Parathyroid adenoma (tissue), 2 donors: ENCODE results near the gene THEMIS2.
"Not testable (repeated sequence)": the region's sequence is repeated elsewhere in the genome, so short reads cannot be mapped to it uniquely, and the experiment has no call there.

ENCODE experiments used
- H2AFZ ChIP-seq: fragments of 300-600 bp; sonication (generic); one replicate; pipeline ENCODE4 v1.7.0; 2017; ENCODE audit warnings: antibody characterized with exemption, mild to moderate bottlenecking
- H3K27ac ChIP-seq: fragments of 300-600 bp; sonication (generic); one replicate; pipeline ENCODE4 v1.7.0; 2017
- H3K27me3 ChIP-seq: fragments of 300-600 bp; sonication (generic); one replicate; pipeline ENCODE4 v1.7.0; 2017; ENCODE audit warnings: low read length; ENCODE audit not compliant: control insufficient read depth, insufficient read depth
- H3K36me3 ChIP-seq: fragments of 300-600 bp; sonication (generic); one replicate; pipeline ENCODE4 v1.7.0; 2017; ENCODE audit warnings: low read length; ENCODE audit not compliant: control insufficient read depth, insufficient read depth
- H3K4me1 ChIP-seq: fragments of 300-600 bp; sonication (generic); one replicate; pipeline ENCODE4 v1.7.0; 2017; ENCODE audit warnings: control low read depth
- H3K4me2 ChIP-seq: fragments of 300-600 bp; sonication (generic); one replicate; pipeline ENCODE4 v1.7.0; 2017; ENCODE audit warnings: low read length
- H3K4me3 ChIP-seq: fragments of 300-600 bp; sonication (generic); one replicate; pipeline ENCODE4 v1.7.0; 2017; ENCODE audit warnings: low read depth, low read length
- H3K79me2 ChIP-seq: fragments of 300-600 bp; sonication (generic); one replicate; pipeline ENCODE4 v1.7.0; 2017; ENCODE audit warnings: control low read depth
- H3K9ac ChIP-seq: fragments of 300-600 bp; sonication (generic); one replicate; pipeline ENCODE4 v1.7.0; 2017; ENCODE audit warnings: mild to moderate bottlenecking
- H3K9me3 ChIP-seq: fragments of 300-600 bp; sonication (generic); one replicate; pipeline ENCODE4 v1.7.0; 2017; ENCODE audit warnings: low read length; ENCODE audit not compliant: control insufficient read depth
- CTCF ChIP-seq: fragments of 300-600 bp; sonication (generic); IDR thresholded peaks from one replicate; pipeline ENCODE4 v1.7.0; 2017; ENCODE audit warnings: antibody characterized with exemption, mild to moderate bottlenecking
- donor health status: primary hyperparathyroidism.

THEMIS2 gene

GRCh38 chr1:27872059-27872801, at the start of gene THEMIS2:
TSS of gene THEMIS2 (plus strand) at chr1:27872544. CDS start at chr1:27872572, 28 bp downstream.
- no peaks in the 10 kb centered on the region for H3K4me1 ChIP-seq
- no peaks in the 10 kb centered on the region for H3K79me2 ChIP-seq
- H3K4me3 ChIP-seq: peak within 1 kb of the TSS; percentile 54
- H2AFZ ChIP-seq: peak within 1 kb of the TSS; percentile 82
- no peaks in the 10 kb centered on the region for H3K36me3 ChIP-seq
- H3K27me3 ChIP-seq: no peaks in the 10 kb centered on the region
- H3K27ac ChIP-seq: peak within 1 kb of the TSS; percentile 57
- no peaks in the 10 kb centered on the region for H3K9me3 ChIP-seq
- H3K9ac ChIP-seq: no peak within 1 kb of the TSS
- no peak for TF ChIP-seq CTCF
- peak within 1 kb of the TSS; percentile 62 for H3K4me2 ChIP-seq

- Histone ChIP-seq H3K4me1 (no peaks in the 10 kb centered on the region), H3K27me3 (no peaks in the 10 kb centered on the region), H3K9me3 (no peaks in the 10 kb centered on the region), H3K4me2 (no peak overlapping the region), H3K79me2 (no peaks in the 10 kb centered on the region), H2AFZ (no peak overlapping the region), H3K4me3 (no peak overlapping the region), H3K36me3 (no peaks in the 10 kb centered on the region), H3K9ac (no peak overlapping the region), H3K27ac (no peak overlapping the region)
- TF ChIP-seq CTCF: no peak
These were observed 48.6 kb upstream of the THEMIS2 start for GRCh38 chr1:27823784-27824183.

GRCh38 chr1:27824411-27824810, 47.9 kb upstream of the THEMIS2 start:
- Histone ChIP-seq H3K79me2 (no peaks in the 10 kb centered on the region), H3K36me3 (no peaks in the 10 kb centered on the region), H3K4me2 (no peak overlapping the region), H3K27me3 (no peaks in the 10 kb centered on the region), H3K9me3 (no peaks in the 10 kb centered on the region), H3K27ac (no peak overlapping the region), H3K4me3 (no peak overlapping the region), H3K9ac (no peak overlapping the region), H2AFZ (no peak overlapping the region), H3K4me1 (no peaks in the 10 kb centered on the region)
- TF ChIP-seq CTCF: no peak

GRCh38 chr1:27829339-27829960, 42.9 kb upstream of the THEMIS2 start:
- not testable (repeated sequence) for H3K4me3 ChIP-seq, H3K4me1 ChIP-seq, H3K4me2 ChIP-seq, H3K27ac ChIP-seq, H3K9ac ChIP-seq, H3K27me3 ChIP-seq, H3K9me3 ChIP-seq, H3K36me3 ChIP-seq, H2AFZ ChIP-seq
- peaks cover 15% of the 10 kb centered on the region for H3K79me2 ChIP-seq

- H3K4me1 ChIP-seq: no peaks in the 10 kb centered on the region
- TF ChIP-seq CTCF: no peak
- H3K79me2 ChIP-seq: peaks cover 18% of the 10 kb centered on the region
These were observed 41.5 kb upstream of the THEMIS2 start, which contains the start of gene PPP1R8 for GRCh38 chr1:27830621-27831440. TSS of gene PPP1R8 (plus strand) at chr1:27830782. CDS start at chr1:27830836, 54 bp downstream.

More at GRCh38 chr1:27830621-27831440, 41.5 kb upstream of the THEMIS2 start, which contains the start of gene PPP1R8:
- no peaks in the 10 kb centered on the region for H3K9me3 ChIP-seq
- no peaks in the 10 kb centered on the region for H3K27me3 ChIP-seq
- peak within 1 kb of the TSS; percentile 37 for H3K9ac ChIP-seq
- peak within 1 kb of the TSS; percentile 97 for H3K4me3 ChIP-seq
- peak within 1 kb of the TSS; percentile 91 for H2AFZ ChIP-seq
- H3K36me3 ChIP-seq: no peaks in the 10 kb centered on the region
- H3K4me2 ChIP-seq: peak within 1 kb of the TSS; percentile 93
- H3K27ac ChIP-seq: peak within 1 kb of the TSS; percentile 77
